Pulmonary artery endothelial cell (primary cell): Measurements from ENCODE around the gene STIM1. TPM values are rescaled to one million over a fixed set of nuclear protein-coding genes. Genes with fewer than 3 reads are reported as not detected.
A peak's percentile ranks its signal among the peaks of the same experiment; 100 is the strongest.

ENCODE experiments used
- DNase-seq: peaks from one replicate; pipeline ENCODE4 v3.0.0-alpha.2; 2011; ENCODE audit warnings: low read depth, low spot score
- total RNA-seq: library from RNA; depleted of rRNA; stranded (reverse); fragments of >200 nt; gene quantifications from 2 replicates; pipeline ENCODE4 v1.2.3, GENCODE V29; 2014

STIM1 gene
- total RNA-seq, 1 donor from 2014 or later: 23.4 TPM

DNA sequence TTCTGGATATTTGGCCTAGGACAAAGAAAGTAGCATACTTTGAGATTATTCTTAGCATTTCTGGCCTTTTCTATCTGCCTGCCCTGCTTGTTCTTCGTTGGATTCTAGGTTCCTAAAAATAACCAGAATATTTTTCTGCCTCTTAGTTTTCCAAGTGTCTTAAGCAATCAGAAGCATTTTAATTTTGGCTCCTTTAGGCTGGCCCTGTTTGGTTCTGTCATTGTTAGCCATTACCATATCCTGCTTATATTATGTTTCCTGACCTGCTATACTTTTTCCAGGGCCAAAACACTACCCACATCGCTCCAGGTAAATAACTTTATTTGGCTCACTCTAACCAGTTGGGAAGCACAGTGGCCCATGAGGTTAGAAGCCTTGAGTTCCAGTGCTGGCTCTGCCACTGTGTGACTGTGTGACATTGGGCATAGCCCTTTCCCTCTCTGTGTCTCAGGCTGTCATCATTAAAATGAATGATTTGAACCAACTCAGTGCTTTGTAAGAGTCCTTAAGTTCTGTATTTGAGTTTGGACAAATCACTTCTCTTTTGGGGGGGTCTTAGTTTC lies 91.1 kb downstream of the STIM1 start:
- no peak for DNase-seq

GRCh38 chr11:3947061-3947460 lies 91.6 kb downstream of the STIM1 start:
- peak; percentile 48 for DNase-seq

- DNase-seq: no peak
Measured at GRCh38 chr11:3949125-3949524, 93.7 kb downstream of the STIM1 start.

DNA sequence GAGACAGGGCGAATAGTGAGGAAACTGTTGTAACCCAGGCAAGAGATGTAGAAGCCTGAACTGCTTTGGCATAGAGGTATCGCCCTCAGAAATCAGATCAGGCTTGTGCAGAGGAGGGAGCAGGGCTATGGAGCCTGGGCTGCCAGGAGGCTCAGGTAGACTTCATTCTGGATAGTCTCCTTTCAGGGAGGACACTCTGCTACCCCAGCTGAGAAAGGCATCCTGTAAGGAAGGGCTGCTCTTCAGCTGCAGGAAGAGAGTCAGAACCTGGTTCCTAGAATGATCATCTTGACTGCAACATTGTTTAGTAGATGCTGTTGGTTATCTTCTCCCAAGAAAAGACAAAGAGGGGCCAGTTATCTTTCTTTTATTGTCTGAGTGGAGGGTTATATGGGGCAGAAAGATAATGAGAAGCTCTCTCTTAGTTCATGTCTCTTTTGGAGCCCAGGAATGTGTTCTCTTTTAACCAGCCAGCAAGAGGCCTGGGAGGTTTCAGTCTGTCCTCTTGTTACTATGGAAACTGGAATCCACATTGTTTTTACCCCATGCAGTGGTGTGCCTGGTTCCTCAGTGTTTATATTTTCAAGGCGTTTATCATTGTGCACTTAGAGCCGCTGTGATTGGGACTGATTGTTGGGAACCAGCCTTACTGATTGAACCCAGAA lies 95.7 kb downstream of the STIM1 start:
- DNase-seq: no peak

DNA sequence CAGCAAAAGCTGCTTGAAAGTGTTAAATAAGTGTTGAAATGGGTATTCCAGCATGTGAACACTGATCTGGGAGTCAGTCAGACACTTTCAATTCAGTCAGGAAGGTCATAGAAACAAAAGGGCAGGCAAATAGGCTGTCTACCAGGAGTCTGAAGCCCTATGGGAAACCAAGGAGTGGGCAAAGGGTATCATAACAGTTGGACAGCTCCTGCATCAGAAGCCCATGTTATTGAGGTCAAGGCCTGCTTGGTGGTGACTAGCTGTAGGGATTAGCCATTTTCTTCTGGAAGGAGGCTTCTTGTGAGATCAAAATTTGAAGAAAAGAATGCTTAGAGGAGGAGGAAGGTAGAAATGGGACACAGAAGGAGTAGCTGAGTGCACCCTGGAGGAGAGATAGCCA lies 97.3 kb downstream of the STIM1 start:
- DNase-seq: no peak

GRCh38 chr11:3953327-3953726 lies 97.9 kb downstream of the STIM1 start:
- no peak for DNase-seq

- DNase-seq: no peak
Measured at GRCh38 chr11:3954448-3955298, 99.2 kb downstream of the STIM1 start.

DNA sequence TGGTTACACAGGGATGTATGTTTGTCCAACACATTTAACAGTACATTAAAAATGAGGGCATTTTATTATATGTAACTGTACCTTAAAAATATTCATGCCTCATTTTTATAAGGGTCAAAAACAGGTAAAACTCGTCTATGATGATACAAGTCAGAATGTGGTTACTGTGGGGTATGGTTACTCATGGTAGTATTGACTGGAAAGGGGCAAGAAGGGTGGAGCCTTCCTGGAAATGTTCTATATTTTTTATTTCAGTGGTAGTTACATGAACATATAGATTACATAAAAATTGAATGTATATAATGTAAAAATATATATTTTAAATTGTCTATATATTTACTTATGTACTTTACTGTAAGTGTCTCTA lies 99.8 kb downstream of the STIM1 start:
- DNase-seq: no peak

DNA sequence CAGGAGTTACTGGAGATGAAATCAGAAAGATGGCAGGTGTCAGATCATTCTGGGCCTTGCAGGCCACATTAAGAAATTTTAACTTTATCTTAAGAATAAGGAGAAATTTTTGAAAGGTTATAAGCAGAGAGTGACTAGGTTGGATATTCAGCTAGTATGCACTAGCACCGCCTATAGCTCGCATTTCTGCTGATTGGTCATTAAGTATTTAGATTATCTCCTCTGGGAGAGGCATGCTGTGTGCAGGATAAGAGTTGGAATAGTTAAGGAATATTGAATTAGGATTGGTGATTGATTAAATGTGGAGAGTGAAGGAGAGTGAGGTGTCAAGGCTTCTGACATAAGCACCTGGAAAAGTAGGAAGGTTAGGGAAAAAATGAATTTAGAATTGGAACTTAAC lies 100.6 kb downstream of the STIM1 start:
- DNase-seq: no peak

DNA sequence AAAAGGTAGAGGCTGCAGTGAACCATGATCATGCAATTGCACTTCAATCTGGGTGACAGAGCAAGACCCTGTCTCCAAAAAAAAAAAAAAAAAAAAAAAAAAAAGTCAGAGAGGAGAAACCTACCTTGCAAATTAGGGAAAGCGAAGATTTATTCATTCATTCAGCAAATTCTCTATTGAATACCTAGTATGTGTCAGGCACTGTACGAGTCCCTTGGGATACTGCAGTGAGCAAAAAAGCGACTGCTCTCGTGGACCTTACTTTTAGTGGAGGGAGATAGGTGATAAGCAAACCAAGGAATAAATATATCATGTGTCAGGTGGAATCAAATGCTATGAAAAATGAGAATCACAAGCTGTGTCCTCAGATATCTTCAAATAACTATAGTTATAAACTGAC lies 101.3 kb downstream of the STIM1 start:
- DNase-seq: no peak

GRCh38 chr11:3957437-3957836 lies 102.0 kb downstream of the STIM1 start:
- DNase-seq: no peak

- no peak for DNase-seq
Measured at GRCh38 chr11:3958281-3958680, 102.8 kb downstream of the STIM1 start.

DNA sequence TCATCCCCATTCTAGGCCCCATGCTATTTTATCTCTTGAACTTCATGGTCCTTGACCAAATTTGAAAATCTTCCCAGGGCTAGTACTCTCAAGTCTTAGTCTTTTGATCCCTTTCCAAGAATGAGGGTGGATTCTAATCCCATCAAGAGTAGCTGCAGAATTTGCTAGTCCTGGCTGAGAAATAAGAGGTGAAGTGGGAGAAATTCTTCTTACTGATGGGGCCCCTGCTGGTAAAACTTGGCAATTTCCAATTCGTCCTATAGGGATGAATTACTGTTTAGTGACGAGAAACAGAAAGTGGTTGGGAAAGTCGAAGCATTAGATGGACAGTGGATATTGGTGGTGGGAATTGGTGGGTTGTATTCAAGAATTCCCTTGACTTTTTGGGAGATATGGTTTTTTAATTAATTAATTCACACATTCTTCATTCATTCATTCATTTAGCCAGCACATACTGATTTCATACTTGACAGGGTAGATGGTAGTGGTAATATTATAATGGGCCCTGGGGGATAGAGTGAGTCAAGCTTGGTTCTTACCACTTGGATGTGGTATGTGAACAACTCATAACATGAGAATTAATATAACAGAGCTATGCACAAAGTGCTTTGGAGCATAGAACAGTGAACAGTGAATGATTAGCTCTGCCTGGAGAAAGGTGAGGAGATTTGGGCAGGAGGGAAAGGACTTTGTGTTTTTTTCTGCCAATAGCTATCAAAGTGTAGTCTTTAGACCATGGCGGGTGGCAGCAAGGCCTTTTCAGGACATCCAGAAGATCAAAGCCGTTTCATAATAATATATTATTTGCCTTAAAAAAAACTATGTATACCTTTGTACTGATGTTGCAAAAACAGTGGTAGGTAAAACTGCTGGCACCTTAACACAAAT lies 103.8 kb downstream of the STIM1 start:
- no peak for DNase-seq

GRCh38 chr11:3959903-3960265 lies 104.4 kb downstream of the STIM1 start:
- DNase-seq: no peak

- no peak for DNase-seq
Measured at GRCh38 chr11:3962406-3962840, 107.0 kb downstream of the STIM1 start.

GRCh38 chr11:3964056-3964455 lies 108.6 kb downstream of the STIM1 start:
- no peak for DNase-seq

DNA sequence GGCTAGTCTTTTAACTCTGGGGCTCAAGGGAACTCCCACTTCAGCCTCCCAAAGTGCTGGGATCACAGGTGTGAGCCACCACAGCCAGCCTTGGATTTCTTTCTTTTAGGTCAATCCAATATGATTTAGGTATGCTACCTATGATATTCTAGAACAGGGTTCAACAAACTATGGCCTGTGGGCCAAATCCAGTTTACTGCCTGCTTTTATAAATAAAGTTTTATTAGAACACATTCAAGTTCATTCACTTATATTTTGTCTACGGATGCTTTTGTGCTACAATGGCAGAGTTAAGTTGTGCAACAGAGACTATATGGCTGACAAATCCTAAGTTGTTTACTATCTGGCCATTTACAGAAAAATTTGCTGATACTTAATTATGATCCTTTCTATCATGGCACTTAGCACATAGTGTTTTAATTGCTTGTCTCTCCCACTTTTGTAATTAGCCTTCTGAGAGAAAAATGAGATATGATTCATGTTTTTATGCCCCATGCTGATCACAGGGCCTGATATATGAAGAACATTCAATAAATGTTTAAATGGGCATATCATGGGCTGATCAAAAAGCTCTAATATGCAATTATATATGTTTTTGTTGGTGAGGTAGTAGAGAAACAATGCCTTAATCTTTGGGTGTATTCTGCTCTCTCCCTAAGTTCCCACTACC lies 109.6 kb downstream of the STIM1 start:
- no peak for DNase-seq

GRCh38 chr11:3967695-3968094 lies 112.2 kb downstream of the STIM1 start:
- DNase-seq: no peak

GRCh38 chr11:3969200-3969599 lies 113.7 kb downstream of the STIM1 start:
- DNase-seq: no peak

- no peak for DNase-seq
Measured at GRCh38 chr11:3969613-3970012, 114.1 kb downstream of the STIM1 start.

- no peak for DNase-seq
Measured at GRCh38 chr11:3970108-3970507, 114.6 kb downstream of the STIM1 start.
